Fibroblast of skin of right quadriceps (primary cell): ENCODE measurements around the gene FOXS1.

Experiments used
- DNase-seq: peaks from one replicate; pipeline ENCODE4 v3.0.0-alpha.2; 2013

FOXS1 gene

DNA sequence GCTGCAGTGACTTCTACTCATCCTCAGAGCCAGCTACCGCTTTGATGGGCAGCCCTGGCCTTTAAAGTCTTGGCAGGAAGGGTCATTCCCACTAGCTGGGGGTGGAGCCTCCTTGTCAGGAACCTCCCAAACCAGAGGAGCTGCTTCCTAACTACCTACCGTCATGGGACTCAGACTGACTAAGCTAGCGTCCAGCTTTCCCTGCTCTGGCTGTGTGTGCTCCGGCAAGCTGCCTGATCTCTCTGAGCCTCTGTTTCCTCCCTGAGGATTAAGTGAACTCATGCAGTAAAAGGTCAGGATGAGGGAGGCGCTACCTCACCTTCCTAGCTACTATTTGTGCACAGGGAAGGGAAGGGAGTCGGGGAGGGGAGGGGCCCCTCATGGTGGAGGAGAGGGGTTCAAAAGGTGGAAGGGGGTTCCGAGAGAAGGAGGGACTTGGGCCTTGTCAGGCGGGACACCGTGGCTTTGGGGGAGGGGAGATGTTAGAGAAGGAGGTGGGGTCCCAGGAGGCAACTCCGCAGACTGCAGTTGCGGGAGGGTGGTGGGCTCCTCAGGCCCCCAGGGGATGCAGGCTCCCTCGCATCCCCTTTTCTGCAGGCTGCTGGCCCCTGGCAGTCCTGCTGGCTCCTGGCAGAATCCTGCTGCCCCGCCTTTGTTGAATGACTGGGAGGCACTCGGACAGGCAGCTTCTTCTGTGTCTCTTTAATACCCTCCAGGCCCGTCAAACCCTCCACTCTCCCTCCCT is 15.2 kb upstream of the FOXS1 start:
- DNase-seq = no peak

DNA sequence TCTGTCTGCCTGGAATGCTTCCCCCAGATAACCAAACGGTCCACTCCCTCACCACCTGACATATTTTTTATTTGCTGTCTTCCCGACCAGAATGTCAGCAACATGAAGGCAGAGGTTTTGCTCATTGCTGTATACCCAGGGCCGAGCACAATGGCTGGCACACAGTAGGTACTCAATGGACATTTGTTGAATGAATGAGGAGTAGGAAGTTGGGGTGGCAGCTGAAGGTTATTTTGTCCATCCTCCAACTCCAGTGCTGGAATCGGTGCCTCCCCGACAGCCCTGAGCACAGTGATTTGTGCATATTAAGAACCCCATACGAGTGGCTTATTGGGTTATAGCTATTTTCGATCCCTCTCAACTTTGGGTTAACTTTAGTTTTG is 14.6 kb upstream of the FOXS1 start:
- no peak for DNase-seq

DNA sequence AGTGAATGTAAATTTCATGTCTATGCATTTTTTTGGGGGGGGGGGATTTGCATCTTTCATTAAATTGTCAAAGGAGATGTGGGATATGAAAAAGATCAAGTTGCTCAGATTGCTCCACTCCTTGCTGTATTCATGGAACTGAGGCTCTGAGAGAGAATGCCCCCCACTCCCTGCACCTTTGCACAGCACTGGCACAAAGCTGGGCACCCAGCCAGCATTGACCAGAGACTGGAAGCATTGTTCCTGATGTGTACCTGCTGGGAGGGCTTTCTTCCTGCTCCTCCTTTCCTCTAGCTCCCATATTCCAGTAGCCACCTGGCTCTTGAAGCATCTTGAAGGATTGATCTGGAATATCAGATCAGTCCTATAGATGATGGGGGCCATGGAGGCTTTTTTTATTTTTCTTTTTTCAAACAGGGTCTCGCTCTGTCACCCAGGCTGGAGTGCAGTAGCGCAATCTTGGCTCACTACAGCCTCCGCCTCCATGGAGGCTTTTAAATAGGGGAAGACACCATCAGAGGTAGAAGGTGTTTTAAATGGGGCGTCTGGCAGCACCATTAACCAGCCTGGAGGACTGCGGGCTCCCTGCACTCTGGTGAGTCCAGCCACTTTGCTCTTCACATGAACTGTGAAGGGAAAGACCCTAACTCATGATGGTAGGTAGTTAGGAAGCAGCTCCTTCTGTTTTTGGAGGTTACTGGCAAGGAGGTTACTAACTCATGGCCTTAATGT is 14.0 kb upstream of the FOXS1 start:
- no peak for DNase-seq

- DNase-seq = no peak
These were observed 13.3 kb upstream of the FOXS1 start for GRCh38 chr20:31858760-31859083.

- DNase-seq = no peak
These were observed 12.7 kb upstream of the FOXS1 start for GRCh38 chr20:31857861-31858759.

DNA sequence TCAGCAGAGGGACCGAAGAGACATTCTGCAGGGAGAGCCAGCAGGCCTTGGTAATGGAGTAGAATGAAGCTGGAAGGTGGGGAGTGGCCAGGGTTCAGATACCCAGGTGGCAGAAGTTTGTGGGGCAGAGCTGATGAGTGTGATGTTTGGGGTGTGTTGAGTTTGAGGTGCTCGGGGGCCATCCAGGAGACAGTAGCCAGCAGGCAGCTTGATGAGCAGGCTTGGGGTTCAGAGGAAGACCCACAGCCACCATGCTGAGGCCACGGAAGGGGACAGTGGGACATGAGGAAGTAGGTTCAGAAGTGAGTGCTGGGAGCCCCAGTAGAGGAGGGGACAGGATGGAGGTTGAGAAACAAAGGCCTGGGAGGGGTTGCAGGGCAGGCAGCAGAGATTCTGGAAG is 11.1 kb upstream of the FOXS1 start:
- DNase-seq = no peak

DNA sequence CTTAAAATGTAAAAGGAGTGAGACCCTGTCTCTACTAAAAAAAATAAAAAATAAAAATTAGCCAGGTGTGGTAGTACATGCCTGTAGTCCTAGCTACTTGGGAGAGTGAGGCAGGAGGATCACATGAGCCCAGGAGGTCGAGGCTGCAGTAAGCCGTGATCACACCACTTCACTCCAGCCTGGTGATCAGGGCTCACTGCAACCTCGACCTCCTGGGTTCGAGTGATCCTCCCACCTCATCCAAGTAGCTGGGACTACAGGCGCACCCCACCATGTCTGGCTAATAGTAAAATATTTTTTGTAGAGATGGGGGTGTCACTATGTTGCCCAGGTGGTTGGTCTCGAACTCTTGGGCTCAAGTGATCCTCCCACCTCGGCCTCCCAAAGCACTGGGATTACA is 8.1 kb upstream of the FOXS1 start:
- no peak for DNase-seq

GRCh38 chr20:31851240-31851955 is 6.0 kb upstream of the FOXS1 start:
- no peak for DNase-seq

- DNase-seq = no peak
These were observed 4.0 kb upstream of the FOXS1 start for GRCh38 chr20:31849306-31849930.

GRCh38 chr20:31848088-31848999 is 2.9 kb upstream of the FOXS1 start:
- DNase-seq = no peak

DNA sequence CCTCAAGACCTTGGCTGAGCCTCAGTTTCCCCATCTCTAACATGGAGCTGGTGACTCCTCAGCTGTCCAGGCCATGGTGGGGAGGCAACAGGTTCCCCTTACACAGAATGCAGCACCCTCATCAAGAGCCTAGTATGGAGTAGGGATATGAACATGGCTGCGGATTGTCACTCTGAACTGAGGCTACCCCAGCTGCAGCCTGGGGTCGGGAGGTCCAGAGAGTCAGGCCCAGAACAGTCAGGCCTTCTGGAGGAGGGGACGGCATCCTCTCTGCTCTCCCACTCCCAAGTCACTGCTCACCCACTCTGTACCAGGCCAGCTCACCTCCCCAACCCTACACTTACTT is 1.4 kb upstream of the FOXS1 start:
- no peak for DNase-seq

DNA sequence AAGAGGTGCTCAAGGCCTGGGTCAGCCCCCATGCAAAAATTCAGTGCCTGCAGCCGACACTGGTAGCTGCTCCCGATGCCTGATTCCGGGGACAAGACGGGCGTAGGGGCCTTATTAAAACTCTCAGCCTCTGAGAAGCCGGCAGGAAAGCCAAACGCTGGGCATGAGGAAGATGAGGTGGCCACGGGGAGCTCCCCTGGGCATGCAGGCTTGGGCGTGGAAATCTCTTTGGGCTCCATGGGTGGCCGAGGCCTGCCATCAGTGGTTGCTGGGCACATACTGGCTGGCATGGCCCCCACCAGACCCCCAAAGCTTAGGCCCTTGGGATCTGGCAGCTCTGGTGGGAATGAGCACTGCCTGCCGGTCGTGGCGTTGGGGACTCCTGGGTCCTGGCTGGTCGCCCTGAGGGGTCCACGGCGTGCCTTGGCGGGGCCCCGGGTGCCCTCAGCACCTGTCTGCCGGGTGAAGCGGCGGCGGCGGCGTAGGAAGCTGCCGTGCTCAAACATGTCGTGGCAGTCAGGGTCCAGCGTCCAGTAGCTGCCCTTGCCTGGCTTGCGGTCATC is 586 bp downstream of the FOXS1 start:
- DNase-seq = no peak

GRCh38 chr20:31843881-31844280 is 1.5 kb downstream of the FOXS1 start:
- DNase-seq = no peak

GRCh38 chr20:31843288-31843687 is 2.1 kb downstream of the FOXS1 start:
- DNase-seq = no peak

- peak; percentile 54 for DNase-seq
These were observed 2.8 kb downstream of the FOXS1 start for GRCh38 chr20:31842471-31843157.

DNA sequence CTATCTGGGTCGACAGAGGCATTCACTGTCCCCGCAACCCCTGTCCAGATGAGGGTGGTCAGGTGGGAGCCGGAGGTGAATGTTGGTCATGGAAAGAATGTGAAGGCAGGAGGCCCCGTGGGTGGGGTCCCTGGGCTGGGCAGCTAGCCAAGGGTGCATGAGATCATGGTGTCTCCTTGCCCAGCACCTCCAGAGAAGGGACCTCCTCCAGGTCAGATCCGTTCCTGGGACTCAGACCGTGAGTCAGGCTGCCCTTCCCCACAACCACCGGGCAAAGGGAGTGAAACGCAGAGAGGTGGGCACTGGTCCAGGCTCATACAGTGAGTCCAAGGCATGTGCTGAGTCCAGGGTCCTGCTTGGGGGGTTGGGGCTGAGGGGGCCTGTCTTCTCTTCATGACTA is 3.5 kb downstream of the FOXS1 start:
- peak; percentile 69 for DNase-seq

DNA sequence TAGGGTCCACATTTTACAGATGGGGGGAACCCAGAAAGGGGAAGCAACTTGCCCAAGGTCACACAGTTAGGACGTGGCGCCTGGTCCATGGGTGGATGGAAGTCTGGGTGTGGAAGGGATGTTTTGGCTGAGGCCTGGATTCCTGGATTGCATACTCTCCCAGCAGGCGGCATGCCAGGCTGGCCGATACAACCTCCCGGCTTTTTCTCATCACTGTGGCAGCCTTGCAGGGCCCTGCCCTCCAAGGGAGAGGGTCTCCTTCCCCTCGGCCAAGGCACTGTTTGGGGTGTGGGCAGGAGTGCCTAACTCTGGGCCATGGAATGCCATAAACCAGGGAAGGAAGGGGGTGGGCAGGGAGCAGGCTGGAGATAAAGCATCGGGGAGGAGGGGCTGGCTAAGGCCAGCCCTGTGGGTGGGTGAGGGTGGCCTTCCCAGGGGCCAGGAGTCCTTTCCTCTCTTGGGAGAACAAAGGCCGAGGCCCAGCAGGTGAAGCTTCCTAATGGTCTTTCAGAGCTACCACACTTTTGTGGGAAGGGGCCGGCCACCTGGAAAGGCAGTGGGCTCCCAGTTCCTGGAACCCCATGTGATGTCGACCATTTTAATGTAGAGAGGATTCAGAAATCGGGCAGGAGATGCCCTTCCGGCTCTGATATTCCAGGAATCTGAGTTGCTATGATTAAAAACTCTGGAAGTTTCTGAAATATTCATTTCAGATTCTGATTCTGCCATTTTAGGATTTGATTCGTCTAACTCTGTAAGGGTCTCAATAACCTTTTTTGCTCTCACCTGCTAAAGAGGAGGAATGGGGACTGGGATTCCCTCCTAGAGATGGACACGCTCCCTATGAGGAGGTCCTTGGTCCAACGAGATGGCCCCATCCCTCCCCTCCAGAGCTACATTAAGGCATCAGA is 4.2 kb downstream of the FOXS1 start:
- no peak for DNase-seq

- DNase-seq = no peak
These were observed 5.5 kb downstream of the FOXS1 start for GRCh38 chr20:31839782-31840487.
